ENCODE results near the gene ZNF579.

The ZNF579 gene

DNA sequence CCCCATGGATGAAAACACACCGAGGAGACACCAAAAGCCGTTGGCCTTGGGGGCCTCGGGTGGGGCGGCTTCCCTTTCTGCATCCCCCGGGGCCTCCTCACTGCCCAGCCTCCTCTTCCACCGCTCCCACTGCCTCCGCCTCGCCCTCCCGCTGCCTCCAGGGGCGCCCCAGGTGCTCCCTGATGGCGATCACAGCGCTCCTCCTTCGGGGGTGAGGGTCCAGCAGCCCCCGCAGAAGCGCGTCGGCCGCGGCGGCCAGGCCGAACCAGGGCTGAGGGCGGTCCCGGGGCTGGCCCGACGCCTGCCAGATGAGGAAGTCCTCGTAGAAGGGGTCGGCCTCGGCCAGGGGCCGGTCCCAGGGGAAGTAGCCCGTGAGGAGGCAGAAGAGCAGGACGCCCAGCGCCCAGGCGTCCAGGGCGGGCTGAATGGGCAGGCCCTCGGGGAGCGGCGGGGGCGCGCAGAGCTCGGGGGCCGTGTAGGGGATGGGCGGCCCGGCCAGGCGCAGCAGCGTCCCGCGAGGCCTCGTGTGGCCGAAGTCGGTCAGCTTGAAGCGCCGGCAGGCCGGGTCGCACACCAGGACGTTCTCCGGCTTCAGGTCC is 50.9 kb downstream of the ZNF579 start:
- H3K4me1 Mint-ChIP-seq = no peaks in the 10 kb centered on the region
- no peaks in the 10 kb centered on the region for H3K27me3 Mint-ChIP-seq
- no peak for DNase-seq
- H3K27ac Mint-ChIP-seq = no peak overlapping the region
- peak; percentile 52 for ATAC-seq
- no peak overlapping the region for H3K4me3 Mint-ChIP-seq
- H3K9me3 Mint-ChIP-seq = no peaks in the 10 kb centered on the region

- ATAC-seq = no peak
Observed at GRCh38 chr19:55528030-55528803, 52.4 kb downstream of the ZNF579 start.

DNA sequence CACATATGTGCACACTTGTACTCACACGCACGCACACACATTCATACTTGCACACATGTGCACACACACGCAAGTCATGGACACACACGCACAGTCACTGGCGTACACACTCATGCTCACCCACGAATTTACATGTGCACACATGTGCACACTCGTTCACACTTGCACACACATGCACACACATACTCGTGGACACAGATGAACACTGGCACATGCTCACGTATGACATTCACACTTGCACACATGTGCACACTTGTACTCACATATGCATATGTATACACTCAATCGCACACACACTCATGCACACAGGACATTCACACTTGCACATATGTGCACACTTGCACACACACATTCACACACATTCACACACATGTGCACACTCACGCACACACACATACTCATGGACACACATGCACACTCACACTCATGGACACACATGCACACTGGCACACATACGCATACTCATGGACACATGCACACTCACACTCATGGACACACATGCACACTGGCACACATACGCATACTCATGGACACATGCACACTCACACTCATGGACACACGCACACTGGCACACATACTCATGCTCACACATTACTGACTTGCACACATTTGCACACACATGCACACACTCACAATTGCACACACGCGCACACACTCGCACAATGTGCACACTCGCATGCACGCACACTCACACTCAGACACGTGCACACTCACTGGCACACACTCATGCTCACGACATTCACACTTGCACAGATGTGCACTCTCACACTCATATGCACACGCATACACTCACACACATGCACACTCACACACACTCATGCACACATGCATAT is 53.2 kb downstream of the ZNF579 start:
- no peaks in the 10 kb centered on the region for H3K4me1 Mint-ChIP-seq
- ATAC-seq (no peak), DNase-seq (no peak)
- H3K27ac Mint-ChIP-seq = no peak overlapping the region
- no peaks in the 10 kb centered on the region for H3K27me3 Mint-ChIP-seq
- no peak overlapping the region for H3K4me3 Mint-ChIP-seq
- H3K9me3 Mint-ChIP-seq = no peaks in the 10 kb centered on the region

More at GRCh38 chr19:55528030-55528803, 52.4 kb downstream of the ZNF579 start:
- Mint-ChIP-seq H3K27ac (no peak overlapping the region), H3K4me1 (no peaks in the 10 kb centered on the region), H3K27me3 (no peaks in the 10 kb centered on the region), H3K9me3 (no peaks in the 10 kb centered on the region), H3K4me3 (no peak overlapping the region)
- DNase-seq = no peak

All from stimulated activated naive CD8-positive, alpha-beta T cell treated with anti-CD3 and anti-CD28 coated beads, Interleukin-15, amount 100 ng/mL, for 72 hours (primary cell).